Measurements from ENCODE around the gene DISP2. TPM values are rescaled to one million over a fixed set of nuclear protein-coding genes. Genes with fewer than 3 reads are reported as not detected.

Gene DISP2
- total RNA-seq, 1 donor from 2014 or later = 3.7 TPM

GRCh38 chr15:40405501-40406381, 47.7 kb downstream of the DISP2 start, which contains the start of gene IVD:
IVD (plus strand) TSS chr15:40405795; CDS start chr15:40405828, 33 bp downstream.
- Histone ChIP-seq H3K27me3 (ENCODE audit: insufficient read depth, low read length) (no peaks in the 10 kb centered on the region), H3K36me3 (ENCODE audit: insufficient read depth, low read length) (peaks cover 3% of the 10 kb centered on the region), H3K9me3 (ENCODE audit: insufficient read depth, low read depth, low read length) (no peaks in the 10 kb centered on the region), H3K27ac (ENCODE audit: low read depth, low read length) (peak within 1 kb of the TSS; percentile 60), H3K9ac (ENCODE audit: low read length) (peak within 1 kb of the TSS; percentile 92), H3K4me3 (ENCODE audit: insufficient read depth, low read depth, low read length) (peak within 1 kb of the TSS; percentile 88), H3K79me2 (ENCODE audit: insufficient read depth, low read length) (peaks cover 23% of the 10 kb centered on the region), H3K4me2 (ENCODE audit: low read length) (peak within 1 kb of the TSS; percentile 100), H4K20me1 (ENCODE audit: insufficient read depth, low read length) (peaks cover 24% of the 10 kb centered on the region), H3K4me1 (ENCODE audit: insufficient read depth, low read length) (peaks cover 15% of the 10 kb centered on the region), H2AFZ (ENCODE audit: low read depth, low read length) (peak within 1 kb of the TSS; percentile 77)
- peak within 1 kb of the TSS; percentile 80 for H3K27ac Mint-ChIP-seq (ENCODE audit: unreplicated experiment)
- no peak for TF ChIP-seq CTCF (IDR thresholded peaks at IDR 0.05; ENCODE audit: insufficient read depth, low read depth, low read length)
- TF ChIP-seq EZH2 (IDR thresholded peaks at IDR 0.05; ENCODE audit: insufficient read depth, low read length) = no peak
- H3K4me3 Mint-ChIP-seq (ENCODE audit: unreplicated experiment) = peak within 1 kb of the TSS; percentile 91
- H3K9me3 Mint-ChIP-seq (ENCODE audit: unreplicated experiment) = peaks cover 3% of the 10 kb centered on the region
- FAIRE-seq (peak; percentile 76), DNase-seq (ENCODE audit: low read depth) (peak; percentile 93)
- no peaks in the 10 kb centered on the region for H3K27me3 Mint-ChIP-seq (ENCODE audit: low read depth, unreplicated experiment)
- peaks cover 16% of the 10 kb centered on the region for H3K36me3 Mint-ChIP-seq (ENCODE audit: low read depth, unreplicated experiment)
- H3K4me1 Mint-ChIP-seq (ENCODE audit: low read depth, unreplicated experiment) = peaks cover 10% of the 10 kb centered on the region

- no peak for FAIRE-seq
- no peaks in the 10 kb centered on the region for H3K27me3 Mint-ChIP-seq (ENCODE audit: low read depth, unreplicated experiment)
These were observed 49.4 kb downstream of the DISP2 start for GRCh38 chr15:40407330-40407990.

More at GRCh38 chr15:40407330-40407990, 49.4 kb downstream of the DISP2 start:
- no peaks in the 10 kb centered on the region for H3K27me3 ChIP-seq (ENCODE audit: insufficient read depth, low read length)
- H4K20me1 ChIP-seq (ENCODE audit: insufficient read depth, low read length) = peaks cover 30% of the 10 kb centered on the region
- peaks cover 17% of the 10 kb centered on the region for H3K36me3 ChIP-seq (ENCODE audit: insufficient read depth, low read length)
- Mint-ChIP-seq H3K36me3 (ENCODE audit: low read depth, unreplicated experiment) (peaks cover 28% of the 10 kb centered on the region), H3K4me3 (ENCODE audit: unreplicated experiment) (peak overlapping the region; percentile 79), H3K27ac (ENCODE audit: unreplicated experiment) (no peak overlapping the region), H3K9me3 (ENCODE audit: unreplicated experiment) (peaks cover 3% of the 10 kb centered on the region), H3K4me1 (ENCODE audit: low read depth, unreplicated experiment) (peaks cover 10% of the 10 kb centered on the region)
- no peak for DNase-seq (ENCODE audit: low read depth)
- no peak overlapping the region for H2AFZ ChIP-seq (ENCODE audit: low read depth, low read length)
- peaks cover 15% of the 10 kb centered on the region for H3K4me1 ChIP-seq (ENCODE audit: insufficient read depth, low read length)
- H3K9ac ChIP-seq (ENCODE audit: low read length) = no peak overlapping the region
- peak overlapping the region; percentile 50 for H3K4me2 ChIP-seq (ENCODE audit: low read length)
- no peak overlapping the region for H3K4me3 ChIP-seq (ENCODE audit: insufficient read depth, low read depth, low read length)
- H3K27ac ChIP-seq (ENCODE audit: low read depth, low read length) = no peak overlapping the region
- no peak for TF ChIP-seq CTCF (IDR thresholded peaks at IDR 0.05; ENCODE audit: insufficient read depth, low read depth, low read length)
- no peak for TF ChIP-seq EZH2 (IDR thresholded peaks at IDR 0.05; ENCODE audit: insufficient read depth, low read length)
- H3K9me3 ChIP-seq (ENCODE audit: insufficient read depth, low read depth, low read length) = no peaks in the 10 kb centered on the region
- H3K79me2 ChIP-seq (ENCODE audit: insufficient read depth, low read length) = peaks cover 23% of the 10 kb centered on the region
